HCT116 (cell line): ENCODE measurements around the gene BRICD5. TPM values are rescaled to one million over a fixed set of nuclear protein-coding genes. Genes with fewer than 3 reads are reported as not detected.

Experiments used
- ATAC-seq: fragments of 200-7000 bp; cut with Tn5 transposase; 2 replicates; pipeline ENCODE4 v1.9.1; 2020; ENCODE audit warnings: mild to moderate bottlenecking, moderate library complexity
- BruUV-seq: library from RNA; stranded (reverse); fragments of 400-500 nt; replicated peaks from 2 replicates; lab custom pipeline; 2021; lab: Mats Ljungman, UMichigan
- CTCF ChIA-PET: fragments of 300-600 bp; sonication (Branson Sonifier 250); formaldehyde crosslinking; loops from one replicate; lab custom pipeline; 2021; ENCODE audit warnings: antibody characterized with exemption; lab: Charles Lee
- POLR2A ChIA-PET: fragments of 300-600, 350-600 bp; sonication (Branson Sonifier 250); formaldehyde crosslinking; loops from one replicate; lab custom pipeline; 2021; ENCODE audit warnings: antibody characterized with exemption; lab: Charles Lee
- RAD21 ChIA-PET, 2 experiments: fragments of 300-600 bp; sonication (Branson Sonifier 250); formaldehyde crosslinking; loops; one replicate each; lab custom pipeline; 2023; ENCODE audit warnings: low total read pairs in 2 of 2; ENCODE audit not compliant: uncharacterized antibody in 2 of 2, unreplicated experiment in 2 of 2, low non-redundant PET in 1 of 2; lab: Charles Lee
- DNase-seq: peaks from one replicate; pipeline ENCODE4 v3.0.0-alpha.2; 2010; ENCODE audit warnings: low read depth, low spot score
- H2AFZ ChIP-seq: fragments of 200-600 bp; shearing (Covaris generic), sonication (generic); 2 replicates; pipeline ENCODE4 v1.6.1; 2017; ENCODE audit warnings: low read depth, mixed run types, mixed read lengths, antibody characterized with exemption, low read length; ENCODE audit not compliant: poor library complexity, severe bottlenecking
- H3K27ac ChIP-seq: 2 replicates; pipeline ENCODE4 v1.5.1; 2012; ENCODE audit warnings: low read depth, low read length
- H3K27me3 ChIP-seq: fragments of 200-600 bp; sonication (generic); 2 replicates; pipeline ENCODE4 v1.6.1; 2016; ENCODE audit warnings: mixed run types, low read length, mixed read lengths; ENCODE audit not compliant: insufficient read depth
- H3K36me3 ChIP-seq, 2 experiments: fragments of 200-500 bp in 1 of 2; fragments of 200-600 bp in 1 of 2; sonication (Bioruptor generic) in 1 of 2; sonication (generic) in 1 of 2; 2 replicates each; pipeline versions ENCODE4 v1.5.1 to v1.6.1; 2014 to 2016; ENCODE audit warnings: low read length in 2 of 2, inconsistent platforms in 1 of 2, mixed read lengths in 1 of 2, mixed run types in 1 of 2; ENCODE audit not compliant: insufficient read depth in 2 of 2, control insufficient read depth in 1 of 2
- H3K4me1 ChIP-seq, 2 experiments: fragments of 200-600 bp in 1 of 2; sonication (generic) in 1 of 2; 2 replicates each; pipeline versions ENCODE4 v1.5.1 to v1.6.1; 2012 to 2017; ENCODE audit warnings: low read length in 2 of 2, inconsistent platforms in 1 of 2, mild to moderate bottlenecking in 1 of 2, mixed read lengths in 1 of 2, mixed run types in 1 of 2, moderate library complexity in 1 of 2; ENCODE audit not compliant: insufficient read depth in 2 of 2, control insufficient read depth in 1 of 2
- H3K4me2 ChIP-seq: fragments of 200-600 bp; sonication (generic); 2 replicates; pipeline ENCODE4 v1.6.1; 2017; ENCODE audit warnings: mixed run types, low read length, mixed read lengths
- H3K4me3 ChIP-seq, 2 experiments: fragments of 200-600 bp in 1 of 2; sonication (generic) in 1 of 2; replicated peaks in 1 of 2; 2 replicates each; pipeline ENCODE4 v1.5.1; 2011 to 2016; ENCODE audit warnings: low read length in 2 of 2, control low read depth in 1 of 2, low read depth in 1 of 2, mild to moderate bottlenecking in 1 of 2, mixed read lengths in 1 of 2, mixed run types in 1 of 2
- H3K79me2 ChIP-seq: fragments of 200-600 bp; sonication (generic); 2 replicates; pipeline ENCODE4 v1.6.1; 2017; ENCODE audit warnings: mild to moderate bottlenecking, mixed run types, low read length, moderate library complexity, mixed read lengths; ENCODE audit not compliant: insufficient read depth
- H3K9ac ChIP-seq: fragments of 200-600 bp; sonication (generic); 2 replicates; pipeline ENCODE4 v1.6.1; 2016; ENCODE audit warnings: low read length, mixed read lengths
- H3K9me2 ChIP-seq: fragments of 200-600 bp; sonication (generic), shearing (Covaris generic); 2 replicates; pipeline ENCODE4 v1.6.1; 2017; ENCODE audit warnings: mixed run types, mild to moderate bottlenecking, moderate library complexity; ENCODE audit not compliant: insufficient read depth
- H3K9me3 ChIP-seq, 2 experiments: fragments of 200-500 bp in 1 of 2; fragments of 200-600 bp in 1 of 2; sonication (Bioruptor generic) in 1 of 2; sonication (generic) in 1 of 2; 2 replicates each; pipeline ENCODE4 v1.6.1; 2014 to 2017; ENCODE audit warnings: low read length in 2 of 2, mixed read lengths in 2 of 2, inconsistent platforms in 1 of 2, low read depth in 1 of 2, mild to moderate bottlenecking in 1 of 2, mixed run types in 1 of 2, moderate library complexity in 1 of 2; ENCODE audit not compliant: control insufficient read depth in 1 of 2, insufficient read depth in 1 of 2
- H4K20me1 ChIP-seq: fragments of 200-600 bp; sonication (generic), shearing (Covaris generic); 2 replicates; pipeline ENCODE4 v1.6.1; 2017; ENCODE audit warnings: mixed run types, mild to moderate bottlenecking, moderate library complexity; ENCODE audit not compliant: insufficient read depth
- CEBPB ChIP-seq: IDR thresholded peaks from 2 replicates; pipeline ENCODE4 v1.6.1; 2012; ENCODE audit warnings: low read depth
- EZH2phosphoT487 ChIP-seq: fragments of 200-600 bp; IDR thresholded peaks from 2 replicates; pipeline ENCODE4 v1.6.1; 2018; ENCODE audit warnings: antibody characterized with exemption, borderline replicate concordance
- FOSL1 ChIP-seq: IDR thresholded peaks from 2 replicates; pipeline ENCODE4 v1.6.1; 2012; ENCODE audit warnings: low read depth
- JUND ChIP-seq: IDR thresholded peaks from 2 replicates; pipeline ENCODE4 v1.6.1; 2012
- REST ChIP-seq: IDR thresholded peaks from 2 replicates; pipeline ENCODE4 v1.6.1; 2012; ENCODE audit warnings: low read depth
- SIN3A ChIP-seq: IDR thresholded peaks from 2 replicates; pipeline ENCODE4 v1.6.1; 2012; ENCODE audit warnings: low read depth
- SP1 ChIP-seq: IDR thresholded peaks from 2 replicates; pipeline ENCODE4 v1.6.1; 2012; ENCODE audit warnings: low read depth
- YY1 ChIP-seq: IDR thresholded peaks from 2 replicates; pipeline ENCODE4 v1.6.1; 2011; ENCODE audit warnings: low read length, low read depth, moderate library complexity, mild to moderate bottlenecking; ENCODE audit not compliant: insufficient replicate concordance; ENCODE audit errors: extremely low read depth
- intact Hi-C: fragments of 100-400 bp; cut with micrococcal nuclease; formaldehyde crosslinking; loops from 2 replicates; pipeline ENCODE4 v1.10.0; 2022
- total RNA-seq: library from RNA; stranded (reverse); gene quantifications from one replicate; pipeline ENCODE4 v1.2.1, GENCODE V29; 2021; ENCODE audit not compliant: unreplicated experiment

The BRICD5 gene
- total RNA-seq, 1 experiment from 2014 or later, result 9.8 TPM

- no peaks in the 10 kb centered on the region for H3K9me3 ChIP-seq
- TF ChIP-seq SP1, result no peak
- no peak for TF ChIP-seq YY1
- no peak for TF ChIP-seq CEBPB
- TF ChIP-seq EZH2phosphoT487, result no peak
- TF ChIP-seq SIN3A, result no peak
- no peak for TF ChIP-seq FOSL1
- no peak for DNase-seq
- H2AFZ ChIP-seq, result no peak overlapping the region
- H3K9ac ChIP-seq, result no peak overlapping the region
- CTCF ChIA-PET, result no interaction called here
- H3K4me1 ChIP-seq, result peaks cover 5 to 19% of the 10 kb centered on the region in 2 experiments
- RAD21 ChIA-PET, result no interaction called here
- H3K27me3 ChIP-seq, result no peaks in the 10 kb centered on the region
- no peak for ATAC-seq
- no peaks in the 10 kb centered on the region for H3K36me3 ChIP-seq
- no peak overlapping the region for H3K27ac ChIP-seq
- no peak overlapping the region for H3K4me3 ChIP-seq
- H3K4me2 ChIP-seq, result no peak overlapping the region
- BruUV-seq, result no TSS peak
- H4K20me1 ChIP-seq, result no peaks in the 10 kb centered on the region
- H3K79me2 ChIP-seq, result no peaks in the 10 kb centered on the region
- intact Hi-C loops, result loop anchor here (10.0 kb wide), 1 partner anchor 307 kb away; no protein-coding TSS in a partner anchor
- POLR2A ChIA-PET, result interaction anchor here (1.5 to 2.1 kb wide), 2 partner anchors 16 to 43 kb away, joined by 3 to 6 read pairs; partner anchors contain the start of genes PGP and TRAF7
- H3K9me2 ChIP-seq, result no peaks in the 10 kb centered on the region
Observed at GRCh38 chr16:2198283-2198682, 12.4 kb downstream of the BRICD5 start.

- ATAC-seq (no peak), DNase-seq (no peak)
- Histone ChIP-seq H3K79me2 (no peaks in the 10 kb centered on the region), H3K9me2 (no peaks in the 10 kb centered on the region), H3K27me3 (no peaks in the 10 kb centered on the region), H3K4me3 (no peak overlapping the region), H3K9me3 (no peaks in the 10 kb centered on the region), H3K4me1 (peaks cover 5 to 19% of the 10 kb centered on the region in 2 experiments), H3K9ac (no peak overlapping the region), H3K27ac (no peak overlapping the region), H2AFZ (no peak overlapping the region), H3K36me3 (no peaks in the 10 kb centered on the region), H3K4me2 (no peak overlapping the region), H4K20me1 (no peaks in the 10 kb centered on the region)
- ChIA-PET CTCF (no interaction called here), RAD21 (no interaction called here), POLR2A (interaction anchor here (1.5 to 2.1 kb wide), 2 partner anchors 17 to 43 kb away, joined by 3 to 6 read pairs; partner anchors contain the start of genes PGP and TRAF7)
- intact Hi-C loops, result loop anchor here (10.0 kb wide), 1 partner anchor 307 kb away; no protein-coding TSS in a partner anchor
- TF ChIP-seq REST (no peak), JUND (no peak)
- no TSS peak for BruUV-seq
Observed at GRCh38 chr16:2197765-2198164, 12.9 kb downstream of the BRICD5 start.
